GM19455 (cell line): ENCODE measurements around the gene NOL4L.

Source experiments
- ATAC-seq: cut with Tn5 transposase; IDR thresholded peaks from one replicate; pipeline ENCODE4 v1.9.1; 2021; ENCODE audit not compliant: unreplicated experiment

The NOL4L gene

DNA sequence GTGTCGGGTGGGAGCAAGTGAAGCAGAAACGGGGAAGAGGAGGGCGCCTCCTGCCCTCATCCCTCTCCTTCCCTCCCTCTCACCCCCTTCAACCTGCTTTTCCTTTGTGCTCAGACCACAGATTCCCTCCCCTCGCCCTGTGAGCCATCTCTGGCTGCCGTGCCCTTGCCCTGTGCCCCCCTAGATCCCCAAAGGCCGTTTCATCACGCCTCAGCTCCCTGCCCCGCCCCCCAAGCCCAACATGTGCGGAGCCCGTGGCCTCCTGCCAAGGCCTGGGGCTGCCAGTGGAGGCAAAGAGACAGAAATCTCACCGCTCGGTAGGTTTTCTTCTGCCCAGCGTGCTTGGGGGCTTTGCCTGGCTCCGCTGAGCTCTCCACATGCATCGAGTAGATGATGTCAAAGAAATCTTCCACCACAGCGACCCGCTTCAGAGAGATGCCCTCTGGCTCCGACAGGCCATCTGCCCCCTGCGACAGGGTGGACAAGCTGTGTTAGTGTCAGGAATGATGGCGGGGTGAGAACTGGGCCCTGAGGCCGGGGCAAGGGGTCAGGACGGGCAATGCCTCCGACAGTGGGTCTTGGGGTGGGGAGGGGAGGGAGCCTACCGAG, 57.6 kb downstream of the NOL4L start:
- no peak for ATAC-seq

DNA sequence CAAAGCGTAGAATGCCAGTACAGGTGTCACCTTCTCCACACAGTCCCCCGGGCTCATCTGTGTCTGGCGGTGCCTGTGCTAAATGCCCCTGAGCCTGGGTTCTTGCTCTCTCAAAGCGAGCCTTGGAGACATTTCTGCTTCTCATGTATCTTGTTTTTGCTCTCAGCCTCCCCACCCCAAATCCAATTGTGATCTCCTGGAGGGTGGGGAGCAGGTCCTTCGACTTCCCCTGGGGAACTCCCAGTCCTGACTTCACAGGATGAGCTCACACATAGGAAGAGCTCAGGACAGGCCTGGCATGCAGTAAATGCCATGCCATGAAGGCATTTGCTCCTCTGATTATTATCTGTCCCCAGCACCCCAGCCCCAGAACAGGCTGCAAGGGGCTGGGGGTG, 58.1 kb downstream of the NOL4L start:
- no peak for ATAC-seq

DNA sequence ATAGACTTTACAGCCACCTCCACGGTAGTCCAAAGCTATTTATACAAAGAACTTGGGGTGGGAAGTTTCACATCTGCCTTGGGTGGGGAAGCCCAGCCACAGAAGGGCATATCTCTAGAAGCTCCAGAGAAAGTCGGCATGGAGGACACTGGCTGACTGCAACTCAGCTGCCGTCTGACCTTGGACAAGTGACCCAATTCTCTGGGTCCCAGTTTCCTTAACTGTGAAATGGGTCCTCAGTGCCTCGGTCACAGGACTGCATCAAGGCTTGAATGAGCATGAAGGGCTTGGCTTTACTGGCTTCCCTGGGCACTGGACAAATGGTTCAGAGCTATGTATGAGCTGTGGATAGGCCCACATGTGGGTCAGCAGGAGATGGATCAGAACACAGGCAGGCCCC, 58.6 kb downstream of the NOL4L start:
- ATAC-seq = no peak

DNA sequence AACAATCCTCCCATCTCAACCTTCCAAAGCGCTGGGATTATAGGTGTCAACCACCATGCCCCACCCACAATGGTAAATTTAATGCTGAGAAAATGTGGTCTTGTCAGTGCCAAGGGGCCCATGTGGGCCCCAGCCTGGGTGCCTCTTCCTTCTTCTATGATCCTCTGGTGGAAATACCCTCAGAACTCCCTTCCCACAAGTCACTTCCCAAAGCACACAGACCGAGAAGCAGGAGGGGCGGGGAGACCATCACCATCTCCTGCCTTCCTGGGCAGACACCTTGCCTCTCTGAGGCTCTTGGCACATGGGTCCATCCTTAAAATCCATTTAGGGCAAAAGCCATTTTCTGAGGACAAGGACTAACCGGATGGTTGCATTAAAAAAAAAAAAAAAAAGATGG, 59.0 kb downstream of the NOL4L start:
- ATAC-seq = no peak

DNA sequence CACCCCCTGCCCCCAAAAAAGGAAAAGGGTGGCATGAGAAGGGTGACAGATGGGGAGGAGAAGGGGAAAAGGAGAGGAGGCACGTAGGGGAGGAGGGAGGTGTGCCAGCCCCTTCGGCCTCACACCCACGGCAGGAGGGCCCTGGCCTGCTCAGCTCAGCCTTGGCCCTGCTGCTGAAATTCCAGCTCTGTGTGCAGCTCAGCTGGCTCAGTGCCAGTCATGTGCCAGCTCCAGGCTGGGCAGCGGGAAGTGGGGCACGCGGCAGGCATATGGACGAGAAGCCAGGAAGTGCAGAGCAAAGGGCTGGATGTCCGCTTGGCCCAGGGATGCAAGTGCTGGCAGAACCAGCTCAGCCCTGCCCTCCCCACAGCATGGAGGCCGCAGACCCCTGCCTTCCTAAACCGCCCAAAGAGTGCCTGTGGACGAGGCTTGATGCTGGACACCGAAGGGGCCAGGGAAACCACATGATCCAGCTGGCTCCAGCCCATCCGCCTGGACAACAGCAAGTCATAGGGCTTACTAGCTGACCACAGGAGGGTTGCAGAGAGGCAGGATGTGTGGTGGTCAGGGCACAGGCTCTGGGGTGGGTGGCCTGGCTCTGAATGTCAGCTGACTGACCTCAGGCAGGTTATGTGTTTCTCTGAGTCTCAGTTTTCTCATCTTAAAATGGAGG, 60.2 kb downstream of the NOL4L start:
- no peak for ATAC-seq

DNA sequence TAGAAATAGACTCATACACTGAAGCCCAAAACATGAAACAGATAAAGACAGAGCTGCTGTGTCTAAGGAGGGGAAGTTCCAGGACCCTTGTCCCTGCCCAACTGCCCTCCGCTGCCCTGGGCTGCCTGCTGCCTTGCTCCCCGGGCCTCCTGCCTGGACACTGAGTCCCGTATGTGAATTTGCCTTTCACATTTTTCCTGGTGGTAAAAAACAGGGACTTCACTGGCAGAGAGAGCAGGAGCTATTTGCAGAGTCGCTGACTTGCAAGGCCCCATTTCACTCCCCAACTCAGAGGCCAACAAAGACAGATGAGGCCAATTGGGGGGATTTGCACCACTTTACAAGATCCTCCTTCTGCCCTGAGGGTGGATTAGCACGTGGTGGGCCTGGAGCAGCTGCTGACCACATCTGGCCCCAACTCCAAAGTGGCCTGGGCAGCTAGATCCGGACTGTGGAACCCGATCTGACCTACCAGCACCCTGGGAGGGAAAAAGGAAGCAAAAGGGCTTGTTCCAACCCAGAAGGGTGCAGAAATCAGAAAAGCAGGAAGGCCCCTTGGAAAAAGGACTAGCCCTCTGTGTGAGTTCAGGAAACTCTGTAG, 61.4 kb downstream of the NOL4L start:
- no peak for ATAC-seq

DNA sequence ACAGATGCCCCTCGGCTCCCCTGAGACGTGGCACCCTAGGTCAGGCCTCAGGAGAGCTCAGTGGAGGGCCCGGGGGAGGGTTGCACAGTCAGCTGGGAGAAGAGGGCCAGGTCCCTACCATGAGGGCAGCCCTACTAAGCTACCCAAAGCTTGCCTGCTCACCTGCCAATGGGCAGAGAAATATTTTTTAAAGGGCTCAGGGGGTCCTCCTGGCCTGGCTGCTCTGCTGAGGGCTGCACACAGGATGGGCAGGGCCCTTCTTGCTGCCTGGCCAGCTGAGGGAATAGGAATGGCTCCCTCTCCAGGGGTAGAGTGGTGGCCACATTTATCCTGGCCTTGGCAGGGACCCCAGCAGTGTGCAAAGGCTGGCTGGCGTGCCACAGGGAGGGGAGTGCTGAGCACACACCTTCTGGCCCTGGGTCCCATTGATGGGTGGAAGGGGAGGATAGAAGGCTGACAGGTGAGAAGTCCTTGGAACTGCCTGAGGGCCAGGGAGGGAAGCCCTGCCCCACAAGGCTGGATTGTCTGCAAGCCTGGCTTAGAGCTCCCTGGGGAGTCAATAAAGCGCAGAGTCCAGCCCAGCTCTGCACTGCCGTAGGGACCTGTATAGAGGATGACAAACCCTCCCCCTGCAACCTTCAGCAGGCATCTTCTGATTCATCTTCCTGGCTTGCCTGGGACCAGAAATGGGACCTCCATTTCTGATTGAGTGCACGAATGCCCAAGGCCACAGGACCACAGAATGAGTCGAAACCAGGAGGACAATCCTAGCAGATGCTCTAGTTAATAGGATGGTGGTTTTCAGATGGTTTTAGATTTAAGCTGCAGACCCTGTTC, 62.1 kb downstream of the NOL4L start:
- ATAC-seq = no peak

DNA sequence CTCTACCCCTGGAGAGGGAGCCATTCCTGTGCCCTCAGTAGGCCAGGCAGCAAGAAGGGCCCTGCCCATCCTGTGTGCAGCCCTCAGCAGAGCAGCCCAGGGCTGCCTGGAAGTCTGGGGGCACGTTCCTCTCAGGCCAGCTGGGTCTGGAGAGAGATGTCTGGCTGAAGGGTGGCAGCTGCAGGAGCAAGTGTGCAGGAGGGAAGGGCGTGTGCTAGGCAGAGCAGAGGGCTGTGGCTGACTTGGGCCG, 62.7 kb downstream of the NOL4L start:
- no peak for ATAC-seq

DNA sequence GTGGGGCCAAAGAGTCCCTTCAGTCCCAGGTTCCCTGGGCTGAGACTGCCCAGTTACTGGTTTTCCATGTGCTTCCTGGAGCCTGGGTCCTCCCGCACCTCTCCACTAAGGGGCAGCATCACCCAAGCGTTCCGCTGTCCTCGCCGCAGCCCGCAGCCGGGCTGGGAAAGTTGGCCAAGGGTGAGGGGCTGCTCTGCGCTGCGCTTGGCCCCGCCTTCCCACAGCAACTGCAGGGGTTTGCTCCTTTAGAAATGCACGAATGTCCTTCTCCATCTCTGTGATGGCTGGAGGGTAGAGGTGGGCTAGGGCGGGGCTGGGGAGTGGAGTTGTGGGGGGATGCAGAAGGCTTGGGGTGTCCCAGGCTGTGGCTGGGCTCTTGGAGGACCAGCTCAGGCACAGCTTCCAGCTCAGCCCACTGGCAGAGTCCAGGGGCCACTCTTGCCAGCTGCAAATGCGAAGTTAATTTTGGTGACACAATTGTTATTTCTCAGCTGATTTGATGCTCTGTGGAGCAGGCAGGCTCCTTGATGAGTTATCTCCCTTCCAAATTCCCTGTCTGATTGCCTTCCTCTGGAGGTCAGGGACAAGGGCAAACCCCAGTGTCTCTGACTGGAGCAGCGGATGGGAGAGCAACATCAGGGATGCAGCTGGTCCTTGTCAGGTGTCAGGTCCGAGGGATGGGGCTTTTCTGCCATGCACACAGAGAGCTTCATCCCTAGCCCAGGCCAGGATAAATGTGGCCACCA, 63.2 kb downstream of the NOL4L start:
- ATAC-seq = no peak

DNA sequence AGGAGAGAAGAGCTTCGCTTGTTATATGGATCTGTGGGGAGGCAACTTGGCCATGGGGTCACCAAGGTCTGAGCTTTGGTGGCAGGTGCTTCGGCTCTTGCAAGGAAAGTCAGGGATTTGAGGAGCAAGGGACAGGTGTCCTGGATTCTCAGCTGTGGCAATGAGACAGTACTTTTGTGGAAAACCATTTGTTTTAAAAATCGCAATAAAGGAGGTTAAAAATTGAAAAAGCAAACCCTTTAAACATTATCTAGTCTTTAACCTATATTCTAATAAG, 64.3 kb downstream of the NOL4L start:
- no peak for ATAC-seq

DNA sequence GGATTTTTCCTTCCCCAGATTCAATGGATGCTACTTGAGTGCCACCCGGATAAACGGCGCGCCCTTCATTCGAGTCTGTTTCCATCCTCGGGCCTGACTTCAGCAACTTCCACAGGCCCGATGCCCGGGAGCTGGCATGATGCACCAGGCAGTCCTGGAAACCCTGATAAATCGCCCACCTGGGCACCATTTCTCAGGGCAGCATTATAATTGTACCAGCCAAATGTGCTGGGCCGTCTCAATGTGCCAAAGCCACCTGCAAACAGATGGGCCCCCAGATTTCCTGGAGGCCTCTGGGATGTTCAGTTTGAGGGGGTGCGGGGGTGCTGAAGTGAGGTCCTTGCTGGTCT, 65.8 kb downstream of the NOL4L start:
- ATAC-seq = no peak

DNA sequence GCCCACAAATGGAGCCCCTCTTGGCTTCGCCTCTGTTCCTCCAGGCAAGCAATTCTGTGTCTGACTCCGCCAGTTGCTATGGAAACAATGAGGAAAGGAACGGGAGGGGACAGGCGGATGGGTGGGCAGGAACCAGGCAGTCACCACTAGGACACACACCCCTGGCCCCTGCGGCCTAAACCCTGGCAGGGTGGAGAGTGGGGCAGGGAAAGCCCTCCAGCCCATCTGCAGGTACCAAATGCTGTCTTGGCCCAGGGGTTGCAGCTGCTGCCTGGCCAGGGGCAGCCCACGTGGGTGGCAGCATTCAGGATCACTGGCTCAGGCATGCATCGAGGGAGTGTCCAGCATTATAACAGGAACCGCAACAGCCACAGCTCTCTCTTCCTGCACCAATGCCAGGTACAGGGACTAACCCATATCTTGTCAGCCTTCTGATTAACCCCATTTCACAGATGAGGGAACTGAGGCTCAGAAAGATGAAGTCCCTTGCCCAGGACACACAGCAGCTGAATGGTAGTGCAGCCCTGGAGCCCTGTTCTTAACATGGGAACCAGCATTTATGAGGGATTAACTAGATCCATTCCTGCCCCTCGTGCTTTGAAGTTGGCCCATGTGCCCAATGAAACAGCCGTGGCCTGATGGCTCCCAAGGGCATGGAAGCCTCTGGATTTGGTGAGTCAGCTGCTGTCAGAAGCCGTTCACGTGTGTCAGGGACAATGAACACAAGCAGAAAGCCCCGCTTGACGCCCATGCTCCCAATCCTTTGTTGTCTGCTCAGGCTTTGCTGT, 66.3 kb downstream of the NOL4L start:
- ATAC-seq = no peak

DNA sequence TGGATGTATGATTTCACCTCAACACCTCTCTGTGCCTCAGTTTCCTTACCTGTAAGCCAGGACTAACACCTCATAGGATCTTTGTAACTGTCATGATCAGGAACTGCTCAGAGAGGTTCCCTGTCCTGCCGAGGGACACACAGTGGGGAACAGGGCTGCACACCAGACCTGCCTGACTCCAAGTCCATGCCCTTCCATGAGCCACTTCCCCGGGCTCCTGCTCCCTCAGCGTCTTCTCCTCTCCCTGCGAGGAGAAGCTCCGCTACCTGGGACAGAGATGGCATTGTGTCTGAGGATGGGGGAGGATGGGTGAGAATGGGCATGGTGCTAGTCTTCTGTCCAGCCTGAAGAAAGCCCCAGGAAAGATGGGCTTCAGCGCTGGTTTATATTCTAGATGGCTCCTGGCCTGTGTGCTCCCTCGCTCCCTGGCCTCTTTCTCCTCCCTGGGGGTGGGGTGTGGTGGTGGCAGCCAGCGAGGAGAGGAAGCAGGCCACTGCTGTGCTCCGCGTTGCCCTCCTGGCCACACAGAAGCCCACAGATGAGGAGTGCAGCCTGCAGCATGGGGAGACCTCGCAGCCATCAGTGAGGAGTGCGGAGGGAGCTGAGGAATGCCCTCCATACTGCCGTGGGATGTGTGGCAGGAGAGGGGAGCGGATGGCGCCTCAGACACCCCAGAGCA, 67.1 kb downstream of the NOL4L start:
- no peak for ATAC-seq

DNA sequence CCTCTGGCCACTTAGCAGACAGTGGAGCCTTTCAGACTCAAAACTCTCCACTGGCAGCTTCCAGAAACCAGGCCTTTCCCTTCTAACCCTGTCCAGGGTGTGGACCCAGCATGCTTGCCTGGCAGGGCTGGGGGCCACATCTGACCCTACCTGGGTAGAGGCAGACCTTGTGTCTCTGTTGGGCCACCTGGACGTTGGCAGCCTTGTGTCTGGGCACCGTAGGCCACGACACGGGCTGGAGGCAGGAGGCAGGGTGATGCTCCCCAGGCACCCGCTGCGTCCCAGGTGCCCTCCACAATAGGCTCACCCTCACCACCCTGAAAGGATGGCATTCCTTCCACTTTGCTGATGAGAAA, 67.6 kb downstream of the NOL4L start:
- no peak for ATAC-seq

DNA sequence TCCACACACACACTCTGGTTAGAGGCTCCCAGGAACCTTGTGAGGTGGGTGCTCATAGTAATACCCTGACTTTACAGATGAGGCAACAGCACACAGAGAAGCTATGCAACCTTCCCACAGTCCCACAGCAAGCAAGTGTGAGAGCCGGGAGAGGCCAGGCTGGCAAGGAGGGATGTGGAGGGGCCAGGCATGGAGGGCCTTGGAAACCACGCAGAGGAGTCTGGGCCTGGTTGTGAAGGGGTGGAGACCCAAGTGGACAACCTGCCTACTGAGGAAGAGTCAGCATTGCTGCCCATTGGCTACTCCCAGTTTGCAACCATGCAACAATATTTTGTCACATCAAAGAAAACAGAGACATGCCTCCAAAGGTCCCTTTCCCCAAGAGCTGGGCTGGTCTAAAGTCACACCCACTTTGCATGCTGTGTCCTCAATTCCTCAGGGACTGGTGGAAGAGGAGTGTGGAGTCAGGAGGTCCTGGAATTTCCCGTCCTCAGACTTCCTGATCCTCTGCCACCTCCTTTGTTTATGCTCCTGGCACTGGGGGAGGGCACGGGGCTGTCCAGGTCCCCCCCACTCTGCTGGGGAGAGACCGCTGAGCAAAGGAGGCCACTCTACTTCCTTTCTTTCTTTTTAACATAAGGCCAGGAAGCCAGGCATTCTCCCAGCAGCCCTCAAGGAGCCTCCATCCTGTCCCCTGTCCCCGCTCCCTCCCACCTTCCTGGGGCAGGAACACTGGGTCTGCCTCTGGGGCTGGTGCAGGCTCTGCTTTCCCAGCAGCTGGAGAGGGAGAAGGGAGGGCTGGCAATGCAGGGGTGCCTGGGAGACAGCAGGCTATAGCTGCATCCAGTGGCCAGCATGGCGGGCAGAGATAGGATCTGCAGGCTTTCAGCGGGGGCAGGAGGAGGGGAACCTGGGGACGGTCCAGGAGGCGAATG, 68.3 kb downstream of the NOL4L start:
- ATAC-seq = no peak

DNA sequence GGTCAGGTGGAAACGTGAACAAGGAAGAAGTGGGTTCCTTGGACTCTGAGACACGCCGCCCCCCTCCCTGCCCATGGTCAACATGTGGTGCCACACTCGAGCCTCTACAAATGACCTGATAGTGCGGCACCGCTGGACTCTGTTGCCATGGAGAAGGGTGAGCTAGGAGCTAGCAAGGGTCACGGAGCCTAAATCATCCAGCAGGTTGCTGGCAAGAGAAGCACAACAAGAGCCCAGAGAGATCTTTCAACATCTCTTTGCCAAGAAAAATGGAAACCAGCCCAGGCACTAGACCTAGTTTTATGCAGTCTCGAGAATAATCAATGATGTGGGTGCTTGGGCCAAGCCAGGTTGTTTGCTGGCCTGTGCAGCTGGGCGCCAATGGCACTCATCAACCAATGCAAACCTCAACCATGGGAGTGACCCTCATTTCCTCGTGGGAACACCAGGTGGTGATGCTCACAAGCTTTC, 69.5 kb downstream of the NOL4L start:
- ATAC-seq = no peak

DNA sequence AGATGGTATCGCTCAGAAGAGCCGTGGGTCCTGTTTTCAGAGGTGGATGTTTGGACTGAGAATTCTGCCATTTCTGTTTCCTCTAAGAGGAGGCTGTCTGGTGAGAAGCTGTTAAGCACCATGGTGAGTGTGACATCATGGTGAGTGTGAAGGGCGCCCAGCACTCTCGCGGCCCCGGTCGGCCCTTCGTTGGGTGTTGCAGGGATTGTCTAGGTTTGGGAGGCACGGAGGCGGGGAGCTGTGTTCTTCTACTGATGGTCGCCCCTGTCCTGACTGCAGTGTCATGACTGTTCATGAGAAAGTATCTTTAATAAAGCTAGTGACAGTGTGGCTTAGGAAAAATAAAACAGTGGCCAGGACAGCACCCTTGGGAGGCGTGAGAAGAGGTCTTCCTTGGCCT, 70.4 kb downstream of the NOL4L start:
- ATAC-seq = no peak

DNA sequence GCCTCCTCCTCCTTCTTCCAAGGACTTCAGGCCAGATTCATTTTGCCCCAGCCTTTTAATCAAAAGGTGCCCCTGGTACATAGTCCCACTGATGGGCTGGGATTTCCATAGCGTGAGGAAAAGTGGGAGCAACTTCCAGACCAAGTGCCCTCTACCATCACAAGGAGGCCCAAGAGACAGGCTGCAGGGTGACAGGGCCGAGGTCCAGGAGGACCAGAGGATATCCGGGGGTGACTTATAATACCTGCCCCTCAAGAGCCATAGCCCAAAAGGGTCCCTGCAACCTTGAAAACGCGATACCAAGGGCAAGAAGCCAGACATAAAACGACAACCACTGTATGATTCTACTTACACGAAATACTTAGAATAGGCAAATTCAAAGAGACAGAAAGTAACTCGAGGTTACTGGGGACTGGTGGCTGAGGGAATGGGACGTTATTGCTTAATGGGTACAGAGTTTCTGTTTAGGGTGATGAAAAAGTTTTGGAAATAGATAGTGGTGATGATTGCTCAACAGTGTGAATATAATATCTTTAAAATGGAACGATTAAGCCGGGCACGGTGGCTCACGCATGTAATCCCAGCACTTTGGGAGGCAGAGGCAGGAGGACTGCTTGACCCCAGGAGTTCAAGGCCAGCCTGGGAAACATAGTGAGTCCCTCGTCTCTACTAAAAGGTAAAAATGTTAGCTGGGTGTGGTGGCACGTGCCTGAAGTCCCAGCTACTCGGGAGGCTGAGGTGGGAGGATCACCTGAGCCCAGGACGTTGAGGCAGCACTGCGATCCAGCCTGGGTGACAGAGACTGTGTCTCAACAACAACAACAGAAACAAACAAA, 71.9 kb downstream of the NOL4L start:
- no peak for ATAC-seq

DNA sequence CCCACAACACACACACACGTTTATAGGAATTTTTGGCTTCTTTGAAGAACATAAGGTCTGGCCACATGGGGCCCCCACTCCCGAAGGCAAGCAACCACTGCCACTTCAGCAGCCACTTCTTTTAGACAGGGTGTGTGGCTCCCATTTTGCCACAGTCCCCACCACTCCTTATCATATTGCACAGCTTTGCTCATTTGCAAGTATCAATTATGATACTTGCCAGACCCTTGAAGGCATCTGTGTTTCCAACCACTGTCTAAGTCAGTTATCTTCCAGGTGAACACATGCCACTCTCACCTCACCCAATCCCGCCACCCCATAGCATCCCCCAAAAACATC, 73.1 kb downstream of the NOL4L start:
- no peak for ATAC-seq
